GM23248 (cell line): ENCODE data around the gene BTBD7. TPM values are rescaled to one million over a fixed set of nuclear protein-coding genes. Genes with fewer than 3 reads are reported as not detected.

Experiments
- DNase-seq: peaks from one replicate; pipeline ENCODE4 v3.0.0-alpha.2; 2015
- H2AFZ ChIP-seq: fragments of 200-600 bp; sonication (generic); 2 replicates; pipeline ENCODE4 v1.6.1; 2016; ENCODE audit warnings: antibody characterized with exemption
- H3F3A ChIP-seq: fragments of 200-600 bp; sonication (generic); 2 replicates; pipeline ENCODE4 v1.6.1; 2016; ENCODE audit warnings: mild to moderate bottlenecking, antibody characterized with exemption, mixed run types; ENCODE audit not compliant: insufficient read depth
- H3K27ac ChIP-seq: fragments of 200-600 bp; sonication (generic); 2 replicates; pipeline ENCODE4 v1.5.1; 2016; ENCODE audit warnings: mild to moderate bottlenecking
- H3K27me3 ChIP-seq: fragments of 200-600 bp; sonication (generic); replicated peaks from 2 replicates; pipeline ENCODE4 v1.6.1; 2016; ENCODE audit warnings: mild to moderate bottlenecking; ENCODE audit not compliant: insufficient read depth
- H3K36me3 ChIP-seq: fragments of 200-600 bp; sonication (generic); 2 replicates; pipeline ENCODE4 v1.6.1; 2016; ENCODE audit warnings: low read depth, mild to moderate bottlenecking
- H3K4me1 ChIP-seq: fragments of 200-600 bp; sonication (generic); 2 replicates; pipeline ENCODE4 v1.6.1; 2016; ENCODE audit warnings: mild to moderate bottlenecking; ENCODE audit not compliant: insufficient read depth
- H3K4me2 ChIP-seq: fragments of 200-600 bp; sonication (generic); one replicate; pipeline ENCODE4 v1.6.1; 2016; ENCODE audit warnings: mild to moderate bottlenecking; ENCODE audit not compliant: unreplicated experiment
- H3K4me3 ChIP-seq: fragments of 200-600 bp; sonication (generic); 2 replicates; pipeline ENCODE4 v1.5.1; 2016; ENCODE audit warnings: mild to moderate bottlenecking
- H3K79me2 ChIP-seq: fragments of 200-600 bp; sonication (generic); 2 replicates; pipeline ENCODE4 v1.6.1; 2016; ENCODE audit warnings: mild to moderate bottlenecking; ENCODE audit not compliant: insufficient read depth
- H3K9ac ChIP-seq: fragments of 200-600 bp; sonication (generic); 2 replicates; pipeline ENCODE4 v1.6.1; 2016; ENCODE audit warnings: mild to moderate bottlenecking
- H3K9me2 ChIP-seq: fragments of 200-600 bp; sonication (generic); 2 replicates; pipeline ENCODE4 v1.6.1; 2016; ENCODE audit warnings: mixed run types, mild to moderate bottlenecking, moderate library complexity; ENCODE audit not compliant: insufficient read depth
- H3K9me3 ChIP-seq: fragments of 200-600 bp; sonication (generic); one replicate; pipeline ENCODE4 v1.6.1; 2017; ENCODE audit warnings: low read depth
- H4K20me1 ChIP-seq: fragments of 200-600 bp; sonication (generic); 2 replicates; pipeline ENCODE4 v1.6.0; 2016; ENCODE audit not compliant: insufficient read depth
- EZH2 ChIP-seq: fragments of 200-600 bp; sonication (generic); IDR thresholded peaks from 2 replicates; pipeline ENCODE4 v1.6.1; 2018; ENCODE audit warnings: antibody characterized with exemption, mild to moderate bottlenecking; ENCODE audit not compliant: insufficient read depth, poor library complexity, severe bottlenecking
- EZH2phosphoT487 ChIP-seq: fragments of 200-600 bp; sonication (generic); IDR thresholded peaks from 2 replicates; pipeline ENCODE4 v1.6.1; 2018; ENCODE audit warnings: antibody characterized with exemption, moderate library complexity, mild to moderate bottlenecking, low read depth; ENCODE audit not compliant: insufficient read depth
- WGBS, 2 experiments: methylation state at CpG; one replicate each; pipeline ENCODE4 v1.1.6; 2015 to 2017; ENCODE audit warnings: low lambda C conversion rate in 2 of 2, low coverage in 1 of 2; ENCODE audit errors: missing lambda C conversion rate in 2 of 2; 5-methylcytosine and 5-hydroxymethylcytosine counted together
- in situ Hi-C: fragments of 300-500 bp; cut with MboI; formaldehyde crosslinking; loops from 2 replicates; pipeline ENCODE4 v1.15.0; 2020
- polyA plus RNA-seq: library from polyadenylated mRNA; unstranded; fragments of >200 nt; fragmentation: Nextera tagmentation; extraction: Ambion mirVana; gene quantifications from 2 replicates; pipeline ENCODE4 v1.2.1, GENCODE V29; 2016
- total RNA-seq: library from RNA; depleted of rRNA; stranded (reverse); fragments of >200 nt; shearing (Covaris generic); gene quantifications from 2 replicates; pipeline ENCODE4 v1.2.3, GENCODE V29; 2014

Gene BTBD7
- total and polyA plus RNA-seq, 2 experiments from 2014 or later = 14.3 to 18.2 TPM

DNA sequence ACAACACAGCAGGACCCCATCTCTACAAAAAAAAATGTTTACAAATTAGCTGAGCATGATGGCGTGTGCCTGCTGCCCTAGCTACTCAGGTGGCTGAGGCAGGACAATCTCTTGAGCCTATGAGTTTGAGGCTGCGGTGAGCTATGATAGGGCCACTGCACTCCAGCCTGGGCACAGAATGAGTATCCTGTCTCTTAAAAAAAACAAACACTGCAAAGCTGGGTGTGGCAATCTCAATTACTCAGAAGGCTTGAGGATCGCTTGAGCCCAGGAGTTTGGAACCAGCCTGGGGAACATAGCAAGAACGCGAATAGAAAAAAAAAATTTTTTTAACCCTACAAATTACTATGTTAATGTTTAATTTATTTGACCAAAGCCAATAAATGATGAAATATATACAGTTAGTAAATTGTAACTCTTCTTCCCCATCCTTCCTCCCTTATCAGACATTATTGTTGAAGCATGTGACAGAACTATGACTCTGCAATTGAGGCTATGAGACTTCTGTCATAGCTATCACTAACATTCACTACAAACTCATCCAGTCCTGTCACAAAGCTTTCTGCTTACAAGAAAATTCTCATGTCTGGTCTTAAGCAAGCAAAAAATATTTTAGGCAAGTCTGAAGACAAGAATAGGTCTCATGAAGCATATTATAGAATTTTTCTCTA is 9.8 kb downstream of the BTBD7 start:
- Histone ChIP-seq H3K36me3 (no peaks in the 10 kb centered on the region), H4K20me1 (peaks cover 11% of the 10 kb centered on the region), H3K4me3 (no peak overlapping the region), H3K4me2 (no peak overlapping the region), H3K9me3 (no peaks in the 10 kb centered on the region), H3K9me2 (no peaks in the 10 kb centered on the region), H3K4me1 (peaks cover 33% of the 10 kb centered on the region), H2AFZ (no peak overlapping the region), H3K27ac (no peak overlapping the region), H3K27me3 (no peaks in the 10 kb centered on the region), H3K79me2 (peaks cover 100% of the 10 kb centered on the region), H3K9ac (no peak overlapping the region), H3F3A (peaks cover 21% of the 10 kb centered on the region; the same call in 1 of the 2 replicates)
- DNase-seq = no peak
- 79 to 87% methylated on average over 5 of the region's 5 CpGs for WGBS, 2 experiments
- TF ChIP-seq EZH2phosphoT487 = no peak
- no peak for TF ChIP-seq EZH2
- in situ Hi-C loops = no loop called here

DNA sequence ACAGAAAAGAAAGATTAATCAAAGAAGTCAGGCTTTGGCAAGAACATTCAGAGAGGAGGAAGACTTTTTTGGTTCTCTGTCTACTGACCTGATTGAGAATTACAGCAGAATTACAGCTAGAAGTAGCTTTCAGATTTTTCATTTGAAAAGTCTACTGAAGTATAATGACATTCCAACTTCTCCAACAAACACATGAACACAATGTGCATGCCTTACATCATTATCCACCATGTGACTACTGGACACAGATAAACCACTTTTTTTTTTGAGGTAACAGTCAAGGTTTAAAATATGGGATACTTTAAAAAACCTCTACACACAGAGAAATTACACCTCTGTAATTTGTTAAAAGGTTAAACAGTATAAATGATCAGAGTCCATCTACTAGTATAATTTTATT is 12.3 kb downstream of the BTBD7 start:
- Histone ChIP-seq H3K27me3 (no peaks in the 10 kb centered on the region), H3K79me2 (peaks cover 100% of the 10 kb centered on the region), H3K9me3 (no peaks in the 10 kb centered on the region), H3K4me3 (no peak overlapping the region), H3K4me1 (peaks cover 50% of the 10 kb centered on the region), H3K4me2 (no peak overlapping the region), H3K27ac (no peak overlapping the region), H2AFZ (no peak overlapping the region), H3K9ac (no peak overlapping the region), H3K9me2 (no peaks in the 10 kb centered on the region), H3F3A (peaks cover 27% of the 10 kb centered on the region; the same call in 1 of the 2 replicates), H4K20me1 (peaks cover 5% of the 10 kb centered on the region; the same call in 1 of the 2 replicates), H3K36me3 (no peaks in the 10 kb centered on the region)
- TF ChIP-seq EZH2phosphoT487 (no peak), EZH2 (no peak)
- no peak for DNase-seq
- in situ Hi-C loops = no loop called here

DNA sequence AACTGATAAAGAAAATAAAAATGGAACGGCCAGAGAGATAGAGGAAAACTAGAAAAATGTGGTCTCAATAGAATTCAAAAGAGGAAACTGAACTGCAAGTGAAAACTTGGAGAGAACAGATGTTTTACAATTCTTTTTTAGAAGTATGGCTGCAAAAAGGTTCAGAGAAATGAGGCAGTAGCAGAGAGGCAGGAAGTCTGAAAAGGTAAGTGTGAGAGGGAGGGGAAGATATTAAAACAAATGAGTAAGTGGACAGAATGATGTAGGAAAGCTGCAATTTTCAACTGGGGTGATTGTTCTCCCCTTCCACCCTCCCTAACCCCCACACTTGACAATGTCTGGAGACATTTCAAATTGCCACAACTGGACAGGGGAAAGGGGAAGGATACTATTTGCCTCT is 12.9 kb downstream of the BTBD7 start:
- peaks cover 5% of the 10 kb centered on the region; the same call in 1 of the 2 replicates for H4K20me1 ChIP-seq

DNA sequence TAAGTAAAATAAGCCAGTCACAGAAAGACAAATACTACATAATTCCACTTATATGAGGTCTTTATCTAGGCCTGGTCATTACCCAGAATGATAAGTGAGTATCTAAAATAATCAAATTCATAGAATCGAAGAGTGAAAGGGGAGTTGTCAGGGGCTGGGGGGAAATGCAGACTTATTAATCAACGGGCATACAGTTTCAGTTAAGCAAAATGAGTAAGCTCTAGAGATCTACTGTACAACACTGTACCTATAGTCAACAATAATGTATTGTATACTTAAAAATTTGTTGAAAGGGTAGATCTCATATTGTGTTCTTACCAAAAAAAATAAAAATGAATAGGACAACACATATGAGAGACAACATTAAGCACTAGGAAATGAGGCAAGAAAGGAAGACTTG is 13.3 kb downstream of the BTBD7 start:
- Histone ChIP-seq H3K9me2 (no peaks in the 10 kb centered on the region), H3K36me3 (no peaks in the 10 kb centered on the region), H3K9ac (no peak overlapping the region), H3F3A (peaks cover 27% of the 10 kb centered on the region; the same call in 1 of the 2 replicates), H3K4me1 (peaks cover 50% of the 10 kb centered on the region), H3K27me3 (no peaks in the 10 kb centered on the region), H2AFZ (no peak overlapping the region), H3K4me2 (no peak overlapping the region), H3K4me3 (no peak overlapping the region), H4K20me1 (peaks cover 5% of the 10 kb centered on the region; the same call in 1 of the 2 replicates), H3K79me2 (peaks cover 100% of the 10 kb centered on the region), H3K9me3 (no peaks in the 10 kb centered on the region), H3K27ac (peak overlapping the region; percentile 44)
- no peak for DNase-seq
- 94 to 97% methylated on average over 2 of the region's 2 CpGs for WGBS, 2 experiments
- TF ChIP-seq EZH2 = no peak
- TF ChIP-seq EZH2phosphoT487 = no peak
- in situ Hi-C loops = no loop called here

More for the DNA sequence above, 12.9 kb downstream of the BTBD7 start:
- H3K4me1 ChIP-seq = peaks cover 50% of the 10 kb centered on the region
- 0 out of 2 replicates have a peak overlapping the region, but pooled peaks have one; percentile 44 for H3K27ac ChIP-seq
- peaks cover 27% of the 10 kb centered on the region; the same call in 1 of the 2 replicates for H3F3A ChIP-seq
- H3K9me3 ChIP-seq = no peaks in the 10 kb centered on the region
- no peak for DNase-seq
- peaks cover 100% of the 10 kb centered on the region for H3K79me2 ChIP-seq
- no peak overlapping the region for H3K9ac ChIP-seq
- no peaks in the 10 kb centered on the region for H3K36me3 ChIP-seq
- H3K9me2 ChIP-seq = no peaks in the 10 kb centered on the region
- in situ Hi-C loops = no loop called here
- no peak overlapping the region for H3K4me3 ChIP-seq
- no peak overlapping the region for H3K4me2 ChIP-seq
- H3K27me3 ChIP-seq = no peaks in the 10 kb centered on the region
- WGBS, 2 experiments = 14 to 24% methylated on average over 1 of the region's 1 CpG
- no peak for TF ChIP-seq EZH2phosphoT487
- no peak for TF ChIP-seq EZH2
- no peak overlapping the region for H2AFZ ChIP-seq
